NCI-H2171 (cell line): ENCODE results near the gene SLC4A7.
"Not testable (repeated sequence)": the region's sequence is repeated elsewhere in the genome, so short reads cannot be mapped to it uniquely, and the experiment has no call there.

ENCODE experiments used
- DNase-seq: peaks from one replicate; lab custom pipeline; 2025; lab: John Stamatoyannopoulos, UW

Gene SLC4A7

GRCh38 chr3:27486336-27486735 lies 2.2 kb upstream of the SLC4A7 start:
- no peak for DNase-seq

GRCh38 chr3:27485866-27486265 lies 1.7 kb upstream of the SLC4A7 start:
- DNase-seq = peak; percentile 70

GRCh38 chr3:27483117-27484014 lies 818 bp downstream of the SLC4A7 start:
- no peak for DNase-seq

GRCh38 chr3:27479806-27480543 lies 4.2 kb downstream of the SLC4A7 start:
- DNase-seq = no peak

GRCh38 chr3:27471923-27472550 lies 12.1 kb downstream of the SLC4A7 start:
- DNase-seq = no peak

DNA sequence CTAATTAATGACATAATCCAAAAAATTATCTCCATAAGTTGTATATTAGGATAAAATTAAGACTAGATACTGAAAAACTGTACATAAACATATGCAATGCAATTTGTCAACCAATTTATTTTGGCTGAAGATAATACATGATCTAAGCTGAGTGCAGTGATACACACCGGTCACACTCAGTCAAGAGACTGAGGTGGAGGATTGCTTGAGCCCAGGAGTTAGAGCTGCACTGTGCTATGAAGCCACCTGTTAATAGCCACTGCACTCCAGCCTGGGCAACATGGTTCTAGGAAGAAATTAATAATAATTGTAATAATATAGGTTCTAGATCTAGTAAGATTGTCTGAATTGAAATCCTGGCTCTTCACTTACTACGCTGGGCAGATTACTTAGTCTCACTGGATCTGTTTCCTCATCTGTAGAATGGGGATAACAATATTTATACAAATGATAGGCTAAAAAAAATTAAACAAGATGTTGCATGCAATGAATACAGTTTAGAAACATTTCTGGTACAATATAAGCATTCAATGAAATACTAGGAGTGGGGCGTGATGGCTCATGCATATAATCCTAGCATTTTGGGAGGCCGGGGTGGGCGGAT lies 15.8 kb downstream of the SLC4A7 start:
- DNase-seq = no peak

DNA sequence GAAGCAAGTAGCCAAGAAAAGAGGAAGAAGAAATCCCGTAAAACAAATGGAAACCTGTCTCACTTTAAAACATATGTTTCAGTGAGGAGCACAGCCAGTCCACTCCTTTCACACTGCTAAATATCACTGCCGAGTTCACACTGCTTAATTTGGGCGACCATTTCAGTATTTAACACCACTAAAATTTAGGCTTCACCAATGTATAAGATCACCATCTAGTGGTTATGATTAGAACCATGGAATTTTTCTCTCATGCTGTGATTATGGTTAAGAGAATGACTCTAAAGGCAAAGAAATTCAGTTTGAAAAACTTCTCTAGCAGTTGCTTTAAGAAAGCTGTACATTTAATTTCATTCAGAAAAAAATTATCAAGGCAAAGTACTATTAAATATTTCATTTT lies 16.6 kb downstream of the SLC4A7 start:
- no peak for DNase-seq

DNA sequence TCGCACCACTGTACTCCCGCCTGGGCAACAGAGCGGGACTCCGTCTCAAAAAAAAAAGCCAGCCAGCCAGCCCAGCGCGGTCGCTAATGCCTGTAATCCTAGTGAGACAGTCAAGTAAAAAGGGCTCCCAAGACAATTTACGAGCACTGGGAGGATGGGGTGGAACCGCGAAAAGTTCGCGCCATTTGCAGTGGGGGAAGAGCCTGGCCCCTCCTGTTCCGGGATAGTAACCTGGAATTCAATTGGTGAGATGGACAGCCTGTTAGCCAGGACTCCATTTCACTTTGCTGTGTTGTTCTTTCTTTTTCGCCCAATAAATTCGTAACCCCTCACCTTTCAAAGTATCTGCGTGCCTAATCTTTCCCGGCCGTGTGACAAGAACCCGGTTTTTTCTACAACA lies 19.5 kb downstream of the SLC4A7 start:
- no peak for DNase-seq

DNA sequence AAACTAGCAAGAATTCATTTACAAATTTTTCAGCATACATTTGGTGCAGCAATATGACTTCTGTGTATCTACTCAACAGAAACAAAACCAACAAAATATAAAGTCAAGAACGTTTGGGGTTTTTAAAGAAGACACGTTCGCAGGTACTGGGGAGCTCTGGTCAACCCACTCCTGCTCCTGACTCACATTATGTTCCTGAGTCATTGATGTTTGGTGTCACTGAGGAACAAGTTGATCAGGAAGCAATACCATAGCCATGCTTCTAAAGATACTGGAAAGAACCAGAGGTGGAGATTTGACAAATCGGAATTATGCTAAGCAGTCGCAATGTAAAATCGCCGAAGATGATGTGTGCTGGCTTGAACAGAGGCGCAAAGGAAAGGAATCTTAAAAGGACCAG lies 22.0 kb downstream of the SLC4A7 start:
- no peak for DNase-seq

- no peak for DNase-seq
Measured at GRCh38 chr3:27458929-27459328, 25.3 kb downstream of the SLC4A7 start.

DNA sequence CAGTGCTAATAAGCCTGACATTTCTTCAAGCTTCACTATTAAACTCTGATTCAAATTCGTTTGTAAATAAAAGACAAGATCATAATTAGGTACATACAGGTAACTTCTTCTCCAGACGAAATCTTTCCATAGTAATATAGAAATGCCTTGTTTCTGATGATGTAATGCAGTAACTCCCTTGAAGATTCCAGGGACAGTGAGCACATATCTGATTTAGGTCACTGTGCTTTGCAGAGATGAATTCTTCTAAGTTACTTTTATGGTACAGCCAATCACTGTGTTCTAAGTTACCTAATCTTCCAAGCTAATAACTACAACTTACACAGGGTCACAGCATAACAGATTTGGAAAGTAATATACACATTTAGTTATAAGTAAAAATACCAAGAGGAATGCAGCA lies 27.6 kb downstream of the SLC4A7 start:
- DNase-seq = no peak

DNA sequence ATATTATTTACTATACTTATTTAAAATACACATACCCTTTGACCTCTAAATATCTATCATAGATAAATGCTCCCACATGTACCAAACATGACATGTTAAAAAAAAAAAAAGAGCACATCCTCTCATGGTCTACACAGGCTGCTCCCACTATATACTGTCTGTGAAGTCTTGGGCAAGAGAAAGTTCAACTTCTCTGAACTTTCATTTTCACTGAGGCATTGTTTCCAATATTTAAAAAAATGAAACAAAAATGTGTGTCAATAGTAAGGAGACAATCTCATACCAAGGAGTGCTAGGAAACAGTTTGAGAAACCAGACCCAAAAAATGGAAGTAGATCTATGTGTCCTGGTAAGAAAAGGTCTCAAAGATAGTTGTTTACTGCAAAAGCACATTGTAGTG lies 29.3 kb downstream of the SLC4A7 start:
- no peak for DNase-seq

DNA sequence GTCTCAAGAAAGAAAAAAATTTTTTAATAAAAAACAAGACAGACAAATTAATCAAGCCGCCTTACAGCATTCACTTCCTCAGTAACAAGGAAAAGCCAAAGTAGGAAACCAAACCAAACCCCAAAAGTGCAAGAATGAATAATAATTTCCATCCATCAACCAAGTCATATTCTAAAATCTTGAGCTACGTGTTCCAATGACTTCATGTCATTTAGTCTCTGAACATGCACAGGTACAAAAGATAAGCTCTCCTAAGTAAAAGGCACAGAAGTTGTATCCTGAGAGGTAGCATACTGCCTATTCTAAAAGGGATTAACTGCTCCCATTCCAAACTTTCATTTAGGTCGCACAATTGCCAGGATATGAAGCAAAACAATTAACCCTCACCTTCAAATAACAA lies 29.7 kb downstream of the SLC4A7 start:
- no peak for DNase-seq

DNA sequence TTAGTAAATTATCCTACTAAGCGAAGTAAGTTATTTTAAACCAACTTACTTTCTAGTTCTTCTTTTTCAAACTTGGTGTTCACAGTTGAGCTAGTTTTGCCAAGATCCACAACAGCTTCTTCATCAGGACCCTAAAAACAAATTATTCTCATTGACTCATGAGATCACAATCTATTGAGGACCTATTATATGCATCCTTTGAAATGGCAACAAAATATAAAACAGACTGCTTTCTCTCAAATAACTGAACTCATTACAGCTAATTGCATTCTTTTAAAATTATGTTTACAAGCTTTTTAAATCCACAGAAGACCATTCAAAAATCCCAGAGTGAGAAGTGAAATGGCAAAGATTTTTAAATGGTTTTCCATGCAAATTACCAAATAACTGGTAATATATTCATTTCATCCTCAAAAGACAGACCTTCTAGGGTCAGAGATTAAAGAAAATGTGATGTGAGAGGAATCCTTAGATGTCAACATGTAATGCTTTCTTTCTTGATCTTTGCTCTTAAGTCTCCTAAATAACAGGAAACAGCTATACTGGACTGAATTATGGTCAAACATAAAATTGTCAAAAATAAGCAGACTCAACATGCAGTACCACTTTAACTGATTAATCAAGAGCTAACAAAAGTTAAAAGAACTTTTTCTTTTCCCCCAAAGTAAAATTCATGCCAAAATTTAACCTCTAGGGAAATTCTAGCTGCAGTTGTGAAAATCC lies 31.7 kb downstream of the SLC4A7 start:
- no peak for DNase-seq

DNA sequence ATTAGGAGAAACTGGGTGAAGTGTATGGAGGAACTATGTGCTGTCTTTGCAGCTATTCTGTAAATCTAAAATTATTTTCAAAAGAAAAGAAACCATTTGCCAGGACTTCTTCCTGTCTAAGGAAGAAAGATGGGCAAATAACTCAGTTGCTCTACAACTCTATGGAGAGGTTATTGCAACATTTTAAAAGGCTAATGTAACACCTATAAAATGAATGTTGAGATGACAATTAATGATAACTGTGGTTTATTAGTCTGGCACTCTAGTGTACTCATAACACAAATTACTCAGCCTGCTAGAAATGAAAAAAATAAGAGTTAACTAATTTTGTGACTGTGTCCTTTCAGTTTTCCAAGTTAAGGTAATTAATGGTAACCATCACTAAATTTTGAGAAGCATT lies 32.3 kb downstream of the SLC4A7 start:
- DNase-seq = no peak

DNA sequence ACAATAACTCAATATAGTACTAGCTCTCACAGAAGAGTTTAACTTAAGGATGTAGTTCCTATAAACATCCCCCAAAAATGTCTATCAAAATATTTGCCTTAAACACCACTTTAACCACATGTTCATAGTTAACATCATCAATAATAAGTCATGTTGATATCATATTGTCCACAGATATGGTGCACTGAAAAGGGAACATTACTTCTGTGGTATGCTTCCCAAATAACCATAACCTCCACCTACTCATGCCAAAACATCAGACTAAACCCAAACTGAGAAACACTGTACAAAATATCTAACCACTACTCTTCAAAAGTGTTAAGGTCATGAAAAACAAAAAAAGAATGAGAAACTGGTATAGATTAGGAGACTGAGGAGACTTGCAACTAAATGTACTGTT lies 32.9 kb downstream of the SLC4A7 start:
- DNase-seq = no peak

DNA sequence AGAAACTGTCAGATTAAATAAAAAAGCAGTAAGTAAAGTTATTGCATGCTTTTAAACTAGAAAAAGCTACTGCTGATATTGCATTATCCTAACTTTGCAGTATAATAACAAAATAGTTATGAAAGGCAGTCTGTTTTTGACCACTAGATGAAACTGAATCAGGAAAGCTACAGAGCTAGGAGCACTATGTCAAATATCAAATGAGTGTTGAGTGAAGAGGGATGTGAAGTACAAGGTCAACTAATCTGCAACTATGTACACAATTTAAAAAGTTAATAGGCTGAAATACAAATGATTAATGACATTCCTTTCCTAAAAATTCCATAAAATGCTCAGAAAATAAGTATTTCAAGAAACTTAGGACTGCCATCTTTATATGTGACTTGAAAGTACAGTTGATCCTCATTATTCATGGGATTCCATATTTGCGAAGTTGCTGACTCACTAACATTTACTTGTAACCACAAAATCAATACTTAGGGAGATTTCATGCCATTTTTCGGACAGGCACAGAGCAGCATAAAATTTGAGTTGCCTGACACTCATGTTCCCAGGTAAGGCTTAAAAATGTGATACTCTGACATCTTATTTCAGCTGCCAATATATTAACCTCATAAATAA lies 34.5 kb downstream of the SLC4A7 start:
- DNase-seq = no peak

DNA sequence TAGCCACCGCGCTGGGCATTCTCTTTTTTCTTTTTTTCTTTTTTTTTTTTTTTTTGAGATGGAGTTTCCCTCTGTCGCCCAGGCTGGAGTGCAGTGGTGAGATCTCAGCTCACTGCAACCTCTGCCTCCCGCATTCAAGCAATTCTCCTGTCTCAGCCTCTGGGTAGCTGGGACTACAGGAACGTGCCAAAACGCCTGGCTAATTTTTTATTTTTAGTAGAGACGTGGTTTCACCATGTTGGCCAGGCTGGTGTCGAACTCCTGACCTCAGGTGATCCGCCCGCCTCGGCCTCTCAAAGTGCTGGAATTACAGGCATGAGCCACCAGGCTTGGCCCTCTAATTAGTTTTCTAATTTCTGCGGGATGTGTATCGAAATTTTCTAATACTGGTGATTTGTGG lies 41.2 kb downstream of the SLC4A7 start:
- not testable (repeated sequence) for DNase-seq

GRCh38 chr3:27438352-27438751 lies 45.8 kb downstream of the SLC4A7 start:
- DNase-seq = not testable (repeated sequence)

- DNase-seq = no peak
Measured at GRCh38 chr3:27431116-27431515, 53.1 kb downstream of the SLC4A7 start.

DNA sequence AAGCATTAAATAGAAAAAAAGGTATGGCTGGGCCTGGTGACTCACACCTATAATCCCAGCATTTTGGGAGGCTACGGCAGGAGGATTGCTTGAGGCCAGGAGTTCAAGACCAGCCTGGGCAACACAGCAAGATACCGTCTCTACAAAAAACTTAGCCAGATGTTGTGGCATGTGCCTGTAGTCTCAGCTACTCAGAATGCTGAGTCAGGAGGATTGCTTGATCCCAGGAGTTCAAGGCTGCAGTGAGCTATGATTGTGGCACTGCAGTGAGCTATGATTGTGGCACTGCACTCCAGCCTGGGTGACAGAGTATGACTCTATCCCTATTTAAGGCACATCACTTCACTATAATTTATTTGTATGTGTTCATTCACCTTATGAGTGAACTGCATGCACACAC lies 54.3 kb downstream of the SLC4A7 start:
- no peak for DNase-seq
